Fibroblast of villous mesenchyme (primary cell): ENCODE results near the gene TPCN2. TPM values are rescaled to one million over a fixed set of nuclear protein-coding genes. Genes with fewer than 3 reads are reported as not detected.

Experiments used
- DNase-seq: peaks from one replicate; pipeline ENCODE4 v3.0.0-alpha.2; 2010; ENCODE audit warnings: low read depth
- H3K4me3 ChIP-seq: 2 replicates; pipeline ENCODE4 v1.5.1; 2011; ENCODE audit warnings: low read depth, mild to moderate bottlenecking, low read length
- CTCF ChIP-seq: IDR thresholded peaks from 2 replicates; pipeline ENCODE4 v1.5.1; 2012; ENCODE audit warnings: low read depth, mild to moderate bottlenecking, low read length; ENCODE audit not compliant: insufficient read depth
- total RNA-seq: library from RNA; depleted of rRNA; stranded (reverse); fragments of >200 nt; gene quantifications from 2 replicates; pipeline ENCODE4 v1.2.3, GENCODE V29; 2012

TPCN2 gene
- total RNA-seq, 1 donor = 10.4 TPM

GRCh38 chr11:69044111-69045013 lies 4.4 kb upstream of the TPCN2 start:
- H3K4me3 ChIP-seq = no peak overlapping the region
- peak; percentile 78 for TF ChIP-seq CTCF
- DNase-seq = peak; percentile 95

DNA sequence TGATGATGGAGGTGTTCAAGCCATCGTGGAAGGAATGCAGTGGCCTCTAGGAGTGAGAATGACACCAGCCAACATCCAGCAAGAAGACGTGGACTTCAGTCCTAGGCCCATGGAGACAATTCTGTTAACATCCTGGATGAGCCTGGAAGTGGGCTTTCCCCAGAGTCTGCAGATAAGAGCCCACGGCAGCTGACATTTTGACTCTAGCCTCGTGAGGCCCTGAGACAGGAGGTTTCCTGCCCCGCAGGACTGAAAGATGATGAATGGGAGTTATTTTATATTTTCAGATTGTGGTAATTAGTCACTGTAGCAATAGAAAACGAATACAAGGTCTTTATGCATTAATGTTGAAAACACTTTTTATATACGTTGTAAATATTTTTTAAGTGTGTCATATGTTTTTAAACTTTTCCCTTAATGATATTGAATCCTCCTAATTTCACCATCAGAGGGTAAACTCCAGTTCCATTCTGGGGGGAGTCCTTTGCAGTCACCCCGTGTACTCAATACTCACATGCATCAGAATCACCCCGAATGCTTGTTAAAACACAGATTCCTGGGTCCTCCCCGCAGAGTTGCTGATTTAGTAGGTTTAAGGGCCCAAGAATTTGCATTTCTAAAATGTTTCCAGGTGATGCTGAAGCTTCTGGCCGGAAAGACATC lies 570 bp upstream of the TPCN2 start:
- peak overlapping the region; percentile 83 for H3K4me3 ChIP-seq
- DNase-seq = peak; percentile 19
- no peak for TF ChIP-seq CTCF

- DNase-seq = no peak
- no peak for TF ChIP-seq CTCF
- peak overlapping the region; percentile 83 for H3K4me3 ChIP-seq
These were observed 747 bp downstream of the TPCN2 start for GRCh38 chr11:69049490-69049867.

DNA sequence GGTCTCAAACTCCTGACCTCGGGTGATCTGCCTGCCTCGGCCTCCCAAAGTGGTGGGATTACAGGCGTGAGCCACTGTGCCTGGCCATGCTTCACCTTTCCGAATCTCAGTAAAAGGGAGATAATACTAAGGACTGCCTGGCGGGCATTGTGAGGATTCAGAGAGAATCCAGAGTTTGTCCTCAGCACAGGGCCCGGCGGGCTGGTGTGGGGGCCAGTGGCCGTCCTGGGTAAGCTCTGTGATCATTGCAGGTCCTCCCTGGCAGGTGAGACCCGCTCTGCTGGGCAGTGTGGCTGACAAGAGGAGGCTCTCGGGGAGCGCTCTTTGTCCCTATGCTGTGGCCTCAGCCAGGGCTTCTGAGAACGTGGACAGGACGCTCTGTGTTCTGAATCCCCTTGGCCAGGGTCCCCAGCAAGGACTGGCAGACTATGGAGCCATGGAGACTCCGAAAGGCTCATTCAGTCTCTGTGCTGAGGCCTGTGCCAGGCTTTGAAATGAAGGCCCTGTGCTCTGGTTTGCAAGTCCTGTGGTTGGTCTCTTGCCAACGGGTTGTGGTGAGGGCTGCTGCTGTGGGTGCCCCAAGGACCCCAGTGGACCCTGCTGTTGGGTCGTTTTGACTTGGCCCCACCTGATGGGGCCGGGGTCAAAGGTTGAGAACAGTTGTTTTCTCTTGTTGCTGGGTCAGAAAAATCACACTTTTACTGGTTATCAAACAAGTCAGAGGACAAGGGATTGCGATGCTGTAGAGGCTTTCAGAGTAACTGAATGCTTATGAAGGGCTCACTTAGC lies 2.1 kb downstream of the TPCN2 start:
- DNase-seq = no peak
- H3K4me3 ChIP-seq = no peak overlapping the region
- no peak for TF ChIP-seq CTCF

DNA sequence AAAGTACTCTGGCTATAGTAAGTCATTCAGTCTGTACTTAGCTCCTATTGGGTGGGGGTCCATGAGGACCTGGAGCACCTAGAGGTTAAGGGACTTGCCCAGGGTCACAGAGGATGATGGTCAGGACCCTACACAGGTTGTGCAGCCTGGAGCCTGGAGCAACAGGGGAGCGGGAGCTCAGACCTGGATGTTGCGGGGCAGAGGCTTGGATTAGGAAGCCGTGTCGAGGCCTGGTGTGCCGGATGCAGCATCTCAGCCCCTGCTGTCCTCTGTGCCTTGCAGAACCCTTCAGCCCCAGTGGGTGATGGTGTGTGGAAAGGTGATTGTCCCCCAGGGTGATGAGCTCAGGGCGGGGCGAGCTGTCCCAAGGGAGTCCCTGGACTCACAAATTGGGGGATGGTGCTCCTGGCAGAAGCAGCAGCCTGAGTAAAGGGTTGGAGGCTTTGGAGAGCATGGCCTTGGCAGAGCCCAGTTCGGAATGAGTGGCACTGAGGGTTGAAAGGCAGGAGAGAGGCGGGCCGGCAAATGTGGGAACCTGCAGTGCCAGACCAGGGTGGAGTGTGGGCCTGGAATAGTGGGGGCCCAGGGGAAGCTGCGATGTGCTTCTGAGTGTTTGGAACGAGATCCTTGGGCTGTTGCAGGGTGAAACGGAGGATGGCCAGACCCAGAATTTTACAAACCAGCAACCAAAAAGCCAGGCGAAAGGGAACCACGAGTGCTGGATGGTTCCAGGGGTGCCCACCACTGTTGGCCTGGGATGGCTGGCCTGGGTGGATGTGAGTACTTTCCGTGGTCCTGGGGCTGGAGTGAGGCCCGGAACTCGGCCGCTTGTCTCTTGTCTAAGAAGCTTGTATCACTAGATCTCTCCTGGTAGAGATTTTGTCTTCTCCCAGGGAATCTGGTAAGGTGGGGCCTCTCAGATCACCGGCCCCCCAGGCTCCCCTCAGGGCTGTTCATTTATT lies 2.9 kb downstream of the TPCN2 start:
- H3K4me3 ChIP-seq = no peak overlapping the region
- no peak for TF ChIP-seq CTCF
- DNase-seq = no peak
